ENCODE measurements around the gene KY.

KY gene

GRCh38 chr3:134667406-134667805 lies 16.6 kb upstream of the KY start:
- no peak for TF ChIP-seq CTCF (conservative IDR thresholded peaks at IDR 0.05)
- TF ChIP-seq ZFX (IDR thresholded peaks at IDR 0.05) = no peak
- no peak overlapping the region for H3K27ac ChIP-seq

GRCh38 chr3:134666885-134667284 lies 16.1 kb upstream of the KY start:
- no peak overlapping the region for H3K27ac ChIP-seq
- TF ChIP-seq CTCF (conservative IDR thresholded peaks at IDR 0.05) = no peak
- TF ChIP-seq ZFX (IDR thresholded peaks at IDR 0.05) = no peak

GRCh38 chr3:134666466-134666865 lies 15.6 kb upstream of the KY start:
- TF ChIP-seq ZFX (IDR thresholded peaks at IDR 0.05) (no peak), CTCF (conservative IDR thresholded peaks at IDR 0.05) (no peak)
- H3K27ac ChIP-seq = no peak overlapping the region

- H3K27ac ChIP-seq = no peak overlapping the region
- TF ChIP-seq CTCF (conservative IDR thresholded peaks at IDR 0.05) (no peak), ZFX (IDR thresholded peaks at IDR 0.05) (no peak)
These were observed 15.2 kb upstream of the KY start for GRCh38 chr3:134666052-134666451.

- TF ChIP-seq ZFX (IDR thresholded peaks at IDR 0.05) (no peak), CTCF (conservative IDR thresholded peaks at IDR 0.05) (no peak)
- no peak overlapping the region for H3K27ac ChIP-seq
These were observed 14.4 kb upstream of the KY start for GRCh38 chr3:134665243-134665642.

GRCh38 chr3:134663721-134664456 lies 13.1 kb upstream of the KY start:
- H3K27ac ChIP-seq = no peak overlapping the region
- TF ChIP-seq ZFX (IDR thresholded peaks at IDR 0.05) (no peak), CTCF (conservative IDR thresholded peaks at IDR 0.05) (no peak)

- H3K27ac ChIP-seq = no peak overlapping the region
- TF ChIP-seq ZFX (IDR thresholded peaks at IDR 0.05) (no peak), CTCF (conservative IDR thresholded peaks at IDR 0.05) (no peak)
These were observed 9.2 kb upstream of the KY start for GRCh38 chr3:134660046-134660441.
